ENCODE data around the gene HSPG2. TPM values are rescaled to one million over a fixed set of nuclear protein-coding genes. Genes with fewer than 3 reads are reported as not detected.

The HSPG2 gene
- total RNA-seq, 2 experiments from 2014 or later = 1.7 to 2.3 TPM

DNA sequence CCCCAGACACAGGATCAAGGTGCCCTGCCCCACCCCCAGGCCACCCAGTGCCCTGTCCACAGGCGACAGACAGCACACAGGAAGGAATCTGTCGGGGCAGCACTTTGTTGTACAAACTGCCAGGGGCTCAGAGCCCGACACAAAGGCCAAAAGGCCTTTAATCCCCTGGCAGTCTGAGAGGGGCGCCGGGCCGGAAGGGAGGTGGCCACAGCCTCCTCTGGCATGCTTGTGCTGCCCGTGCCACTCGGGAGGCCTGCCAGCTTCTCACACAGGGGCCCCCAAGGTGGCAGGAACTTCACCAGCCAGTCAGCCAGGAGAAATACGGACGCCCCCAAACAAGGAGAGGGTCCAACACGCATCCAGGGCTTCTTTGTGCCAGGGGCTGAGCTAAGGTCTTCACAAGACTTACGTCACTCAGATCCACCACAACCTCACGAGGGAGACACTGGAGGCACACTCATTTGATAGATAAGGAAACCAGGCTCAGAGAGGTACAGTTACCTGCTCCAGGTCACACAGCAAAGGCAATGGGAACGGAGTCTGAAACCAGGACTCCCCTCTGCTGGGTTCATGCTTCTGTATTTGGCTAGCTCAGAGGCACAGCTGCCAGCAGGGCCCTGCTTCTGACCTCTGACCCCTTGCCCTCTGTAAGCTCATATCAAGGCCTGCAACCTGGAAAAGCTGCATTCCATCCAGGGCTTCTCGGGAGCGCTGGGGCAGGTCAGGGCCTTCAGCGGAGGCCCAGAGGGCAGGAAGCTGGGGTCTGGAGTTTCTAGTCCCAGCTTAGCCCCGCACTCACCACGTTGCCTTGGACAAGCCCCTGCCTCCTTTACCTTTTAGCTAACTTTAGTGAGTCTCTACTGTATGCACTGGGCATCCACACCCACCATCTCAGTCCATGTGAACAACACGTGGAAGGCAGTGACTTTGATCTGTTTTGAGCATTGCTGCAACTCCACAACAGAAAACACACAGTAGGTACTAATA, 34.8 kb downstream of the HSPG2 start:
- ChIA-PET POLR2A (no interaction called here), CTCF (interaction anchor here (0.5 to 0.6 kb wide), 2 partner anchors 379 to 781 kb away, joined by 3 read pairs; no protein-coding TSS in a partner anchor)

DNA sequence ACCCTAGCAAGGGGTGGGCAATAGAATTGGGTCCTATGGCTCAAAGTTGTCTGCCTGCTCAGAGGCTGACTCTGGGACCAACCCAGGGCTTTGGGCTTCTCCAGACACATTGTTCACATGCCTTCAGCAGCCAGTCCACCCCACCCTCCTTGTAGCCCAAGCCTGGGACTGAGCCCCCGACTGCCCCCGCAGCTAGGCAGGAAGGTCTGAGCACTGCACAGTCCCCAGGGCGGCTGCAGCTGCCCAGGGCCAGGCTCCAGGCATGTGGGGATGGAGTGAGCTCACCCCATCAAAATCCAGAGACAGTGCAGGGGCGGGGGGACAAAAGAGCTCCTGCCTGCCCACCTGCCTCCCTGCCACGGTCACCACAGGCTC, 35.6 kb downstream of the HSPG2 start:
- ChIA-PET CTCF (interaction anchor here (0.6 kb wide), 1 partner anchor 378 kb away, joined by 3 read pairs; no protein-coding TSS in a partner anchor), POLR2A (no interaction called here)

DNA sequence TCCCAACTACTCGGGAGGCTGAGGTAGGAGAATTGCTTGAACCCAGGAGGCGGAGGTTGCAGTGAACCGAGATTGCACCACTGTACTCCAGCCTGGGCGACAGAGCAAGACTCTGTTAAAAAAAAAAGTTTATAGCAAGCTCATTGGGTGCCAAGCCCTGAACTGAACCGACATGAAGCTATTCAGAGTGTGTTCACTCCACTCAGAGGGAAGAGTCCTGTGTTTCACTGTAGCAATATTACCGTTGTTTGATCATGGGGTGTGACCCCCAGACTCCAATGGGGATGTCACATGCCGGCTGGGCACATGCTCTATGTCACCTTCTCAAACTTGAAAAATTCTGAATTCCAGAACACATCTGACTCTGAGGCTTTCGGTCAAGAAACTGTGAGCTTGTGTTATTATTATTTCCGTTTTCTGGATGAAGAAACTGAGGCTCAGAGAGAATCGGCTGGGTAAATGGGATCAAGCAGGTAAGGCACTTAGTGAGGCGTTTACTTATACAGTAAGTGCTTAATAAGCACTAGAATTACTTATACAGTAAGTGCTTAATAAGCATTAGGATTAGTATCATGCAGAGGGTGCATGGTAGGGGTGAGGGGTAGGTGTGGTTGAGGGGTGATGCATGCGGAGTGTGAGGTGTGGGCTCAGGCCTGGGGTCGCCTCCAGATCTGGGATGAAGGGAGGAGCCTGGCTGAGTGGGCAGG, 36.2 kb downstream of the HSPG2 start:
- ChIA-PET POLR2A (no interaction called here), CTCF (no interaction called here)

DNA sequence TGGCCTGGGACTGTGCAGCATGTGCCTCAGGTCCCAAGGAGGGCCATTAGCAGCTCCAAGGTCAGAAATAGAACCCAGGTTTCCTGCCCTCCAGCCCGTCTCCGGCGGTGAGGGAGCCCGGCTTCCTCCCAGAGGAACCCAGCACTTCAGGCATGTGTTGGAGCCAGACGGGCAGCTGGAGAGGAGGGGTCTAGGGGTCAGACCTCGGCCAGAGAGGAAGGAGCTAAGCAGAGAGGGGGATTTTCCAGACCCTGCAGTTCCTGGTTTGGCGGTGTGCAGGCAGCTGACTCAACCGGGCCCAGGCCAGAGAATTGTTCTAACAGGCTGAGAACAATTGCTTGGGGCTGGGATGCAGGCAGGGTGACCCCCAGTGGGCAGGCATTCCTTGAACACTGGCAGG, 37.1 kb downstream of the HSPG2 start:
- ChIA-PET CTCF (no interaction called here), POLR2A (no interaction called here)

DNA sequence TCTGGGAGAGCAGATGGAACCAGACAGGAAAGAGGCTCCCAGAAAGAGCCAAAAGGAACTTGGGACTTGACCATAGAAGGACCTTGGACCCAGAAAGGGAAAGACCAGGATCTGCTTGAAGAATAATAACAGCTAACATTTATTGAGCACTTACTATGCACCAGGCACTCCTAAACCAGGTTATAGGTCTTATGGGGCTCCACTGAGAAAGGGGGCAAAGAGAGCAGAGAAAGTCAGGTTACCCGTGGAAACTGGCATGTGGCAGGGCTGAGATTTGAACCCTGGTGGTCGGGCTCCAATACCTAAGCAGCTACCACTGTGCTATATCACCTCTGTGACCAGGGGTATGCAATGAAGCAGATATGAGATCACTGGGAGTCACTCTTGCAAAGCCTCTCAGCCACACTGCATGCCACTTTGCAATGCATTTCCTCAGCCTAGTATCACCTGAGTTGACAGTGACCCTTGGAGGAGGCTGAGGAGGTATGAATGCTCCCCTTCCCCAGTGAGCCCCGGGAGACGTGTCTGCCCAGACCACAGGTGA, 37.8 kb downstream of the HSPG2 start:
- ChIA-PET POLR2A (no interaction called here), CTCF (no interaction called here)

DNA sequence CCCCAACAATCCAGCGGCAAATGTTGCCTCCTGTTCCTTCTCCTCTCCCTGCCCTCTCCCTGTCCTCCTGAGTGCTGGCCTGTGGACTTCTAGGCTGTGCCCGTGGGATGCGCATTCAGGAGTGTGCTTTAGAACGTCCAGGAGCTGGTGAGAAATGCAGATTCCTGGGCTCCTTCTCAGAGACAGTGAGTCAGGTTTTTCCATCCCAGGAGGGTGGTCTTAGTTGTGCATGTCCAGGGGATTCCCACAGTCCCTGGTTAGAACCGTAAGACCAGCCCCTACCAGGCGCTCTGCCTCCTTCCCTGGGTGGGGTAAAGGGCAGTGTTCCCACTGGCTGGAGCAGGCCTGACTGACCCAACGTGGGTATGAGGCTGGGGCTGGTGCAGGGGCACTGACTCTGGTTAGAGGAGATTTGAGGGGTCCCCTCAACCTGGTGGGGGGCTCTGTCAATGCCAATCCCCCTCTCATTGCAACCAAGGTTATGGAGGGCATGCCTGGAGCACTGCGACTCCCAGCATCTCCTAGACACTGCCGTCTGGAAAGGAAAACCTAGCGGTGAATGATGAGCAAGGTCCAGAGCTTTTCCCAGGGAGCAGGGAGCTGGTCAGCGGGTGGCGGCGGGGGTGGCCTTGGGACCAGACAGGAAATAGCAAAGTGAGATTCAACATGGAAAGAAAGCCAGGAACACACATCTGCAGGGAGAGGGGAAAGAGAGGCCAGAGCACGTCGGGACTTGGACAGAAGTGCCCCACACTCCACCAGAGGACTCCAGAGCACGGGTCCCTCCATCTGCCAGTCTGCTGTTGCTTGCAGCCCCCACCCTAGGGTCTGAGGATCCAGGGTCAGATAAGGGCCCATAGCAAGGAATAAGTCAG, 38.5 kb downstream of the HSPG2 start:
- ChIA-PET CTCF (no interaction called here), POLR2A (no interaction called here)

DNA sequence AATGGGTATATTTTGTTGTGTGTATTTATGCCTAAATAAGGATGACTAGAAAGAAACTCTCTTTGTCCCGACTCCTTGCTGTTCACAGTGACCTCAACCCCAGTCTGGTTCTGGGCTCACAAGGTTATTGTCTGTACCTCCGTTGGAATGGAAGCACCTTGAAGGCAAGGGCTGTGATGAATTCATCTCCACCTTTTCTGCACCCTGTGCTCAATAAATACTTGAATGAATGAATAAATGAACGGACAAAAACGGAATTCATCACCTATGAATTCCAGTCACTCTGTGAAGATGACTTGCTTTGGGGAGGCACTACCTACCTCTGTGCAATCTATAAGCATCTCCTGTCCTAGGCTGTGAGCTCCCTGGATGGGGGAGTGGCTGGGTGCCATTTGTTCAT, 39.3 kb downstream of the HSPG2 start:
- CTCF ChIA-PET = no interaction called here

DNA sequence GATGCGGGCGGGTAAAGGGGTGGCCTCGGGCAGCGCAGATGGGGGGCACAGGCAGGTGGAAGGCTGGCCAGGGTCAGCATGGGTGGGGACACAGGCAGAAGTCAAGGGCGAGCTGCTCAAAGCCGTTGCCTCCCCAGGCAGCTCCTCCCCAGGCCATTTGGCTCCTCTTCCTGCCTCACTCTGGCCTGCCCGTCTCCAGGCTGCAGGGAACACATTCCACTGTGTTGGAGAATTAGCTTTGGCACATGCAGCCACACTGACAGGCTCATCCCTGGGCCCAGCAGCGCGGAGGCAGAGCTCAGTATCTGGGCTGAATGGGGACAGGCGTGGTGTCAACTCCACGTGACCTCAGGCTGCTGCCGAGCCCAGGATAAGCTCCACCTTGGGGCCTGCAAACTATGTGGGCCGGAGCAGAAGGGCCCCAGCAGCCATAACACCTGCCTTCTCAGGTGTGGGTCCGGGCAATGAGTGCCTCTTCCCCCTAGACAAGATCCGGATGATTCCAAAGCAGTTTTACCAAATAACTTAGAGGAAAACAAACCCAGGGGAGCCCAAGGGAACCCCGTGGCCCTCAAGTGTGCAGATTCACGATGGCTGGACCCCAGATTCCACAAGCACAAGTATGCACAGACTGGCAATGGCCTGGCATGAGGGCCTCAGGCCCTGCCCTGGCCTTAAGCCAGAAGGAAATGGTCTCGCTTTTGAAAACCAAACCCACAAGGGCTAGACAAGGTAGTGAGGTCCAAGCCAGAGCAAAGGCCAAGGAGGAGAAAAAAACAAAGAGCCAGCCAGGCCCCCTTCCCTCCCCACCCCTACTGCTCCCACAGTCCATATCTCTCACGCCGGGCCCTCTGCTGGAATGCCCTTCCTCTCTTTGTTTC, 40.2 kb downstream of the HSPG2 start:
- CTCF ChIA-PET = no interaction called here
- POLR2A ChIA-PET = no interaction called here

More for the DNA sequence above, 39.3 kb downstream of the HSPG2 start:
- POLR2A ChIA-PET = no interaction called here

DNA sequence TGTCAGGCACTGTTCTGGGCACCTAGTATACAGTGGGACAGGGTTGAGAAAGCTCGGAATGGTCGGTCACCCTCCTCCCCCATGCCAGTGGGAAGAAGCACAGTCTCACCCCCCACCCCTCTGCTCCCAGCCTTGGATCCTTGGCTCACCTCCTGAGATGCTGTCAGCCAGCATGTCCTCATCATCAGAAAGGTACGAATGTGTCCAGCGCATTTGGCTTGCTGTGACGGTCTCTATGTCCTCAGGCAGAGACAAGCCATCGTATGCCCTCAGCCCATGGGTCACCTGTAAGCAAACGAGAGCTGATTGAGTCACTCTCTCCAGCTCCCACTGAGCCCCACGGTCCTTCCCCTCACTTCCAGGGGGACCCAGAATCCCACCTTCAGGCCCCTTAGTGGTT, 41.1 kb downstream of the HSPG2 start:
- CTCF ChIA-PET = no interaction called here
- POLR2A ChIA-PET = no interaction called here

DNA sequence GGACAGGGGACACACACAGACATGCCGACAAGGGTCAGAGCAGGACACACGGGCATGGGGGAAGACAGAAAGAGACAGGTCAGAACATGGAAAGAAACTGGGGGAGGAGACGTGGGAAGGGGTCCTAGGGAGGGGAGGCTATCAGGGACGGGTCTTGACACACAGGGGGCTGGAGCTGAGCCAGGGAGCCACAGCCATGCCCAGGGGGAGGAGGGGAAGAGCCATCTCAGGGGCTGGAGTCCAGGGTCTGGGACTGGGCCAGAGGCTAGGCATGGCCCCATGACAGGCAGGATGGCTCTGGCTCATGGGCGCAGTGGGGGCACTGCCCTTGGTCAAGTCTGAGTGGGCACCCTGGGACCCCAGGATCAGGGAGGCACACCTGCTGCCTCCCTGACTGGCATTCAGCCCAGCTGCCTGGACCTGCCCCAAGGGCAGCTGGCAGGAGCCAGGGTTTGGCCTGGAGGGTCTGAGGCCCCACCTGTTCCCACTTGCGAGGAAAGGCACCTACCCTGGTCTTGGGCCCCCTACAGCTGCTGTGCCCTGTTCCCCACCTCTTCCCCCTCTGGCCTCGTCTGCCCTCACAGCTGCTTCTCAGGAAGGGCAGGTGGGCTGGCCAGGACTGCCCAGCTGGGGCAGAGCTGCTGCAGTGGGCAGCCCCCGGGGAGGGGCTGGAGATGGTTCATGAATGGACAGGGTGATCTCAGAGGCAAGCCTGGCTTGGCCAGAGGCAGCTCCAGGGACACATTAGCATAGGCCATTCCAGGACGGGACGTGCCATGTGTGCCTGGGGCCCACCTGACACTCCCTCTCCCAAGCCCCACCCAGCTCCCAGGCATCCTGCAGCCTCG, 42.9 kb downstream of the HSPG2 start:
- ChIA-PET POLR2A (no interaction called here), CTCF (no interaction called here)

DNA sequence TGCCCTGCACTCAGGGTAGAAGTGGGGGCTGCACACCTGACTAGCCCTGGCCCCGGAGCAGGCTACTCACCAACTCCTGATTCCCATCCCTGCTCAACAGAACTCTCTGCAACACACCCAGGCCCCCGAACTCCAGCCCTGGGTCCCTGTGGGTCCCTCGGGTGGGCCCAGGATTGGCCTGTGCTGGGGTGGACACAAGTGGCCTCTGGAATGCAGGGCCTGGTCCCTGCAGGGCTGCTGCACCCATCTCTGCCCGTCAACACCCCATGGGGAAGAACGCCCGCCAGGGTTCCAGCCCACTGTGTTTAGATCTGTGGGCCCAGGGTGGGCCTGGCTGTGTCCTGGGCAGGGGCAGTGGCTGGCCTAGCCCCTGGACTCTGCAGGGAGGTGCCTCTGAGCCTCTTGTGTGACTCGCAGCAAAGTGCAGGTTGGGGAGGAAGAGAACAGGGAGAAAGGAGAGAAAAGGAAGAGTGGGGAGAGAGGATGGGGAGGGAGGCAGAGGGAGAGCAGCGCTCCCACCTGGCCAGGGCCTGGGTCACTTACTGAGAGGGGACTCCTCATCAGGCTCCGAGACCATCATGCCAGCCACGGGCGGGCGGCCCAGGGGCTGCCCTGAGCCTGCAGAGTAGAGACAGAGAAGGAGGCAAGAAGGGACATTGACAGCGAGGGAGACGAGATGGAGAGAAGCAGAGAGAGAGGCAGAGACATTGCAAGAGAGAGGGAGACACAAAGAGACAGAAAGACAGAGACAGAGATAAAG, 43.9 kb downstream of the HSPG2 start:
- CTCF ChIA-PET = no interaction called here
- POLR2A ChIA-PET = no interaction called here

DNA sequence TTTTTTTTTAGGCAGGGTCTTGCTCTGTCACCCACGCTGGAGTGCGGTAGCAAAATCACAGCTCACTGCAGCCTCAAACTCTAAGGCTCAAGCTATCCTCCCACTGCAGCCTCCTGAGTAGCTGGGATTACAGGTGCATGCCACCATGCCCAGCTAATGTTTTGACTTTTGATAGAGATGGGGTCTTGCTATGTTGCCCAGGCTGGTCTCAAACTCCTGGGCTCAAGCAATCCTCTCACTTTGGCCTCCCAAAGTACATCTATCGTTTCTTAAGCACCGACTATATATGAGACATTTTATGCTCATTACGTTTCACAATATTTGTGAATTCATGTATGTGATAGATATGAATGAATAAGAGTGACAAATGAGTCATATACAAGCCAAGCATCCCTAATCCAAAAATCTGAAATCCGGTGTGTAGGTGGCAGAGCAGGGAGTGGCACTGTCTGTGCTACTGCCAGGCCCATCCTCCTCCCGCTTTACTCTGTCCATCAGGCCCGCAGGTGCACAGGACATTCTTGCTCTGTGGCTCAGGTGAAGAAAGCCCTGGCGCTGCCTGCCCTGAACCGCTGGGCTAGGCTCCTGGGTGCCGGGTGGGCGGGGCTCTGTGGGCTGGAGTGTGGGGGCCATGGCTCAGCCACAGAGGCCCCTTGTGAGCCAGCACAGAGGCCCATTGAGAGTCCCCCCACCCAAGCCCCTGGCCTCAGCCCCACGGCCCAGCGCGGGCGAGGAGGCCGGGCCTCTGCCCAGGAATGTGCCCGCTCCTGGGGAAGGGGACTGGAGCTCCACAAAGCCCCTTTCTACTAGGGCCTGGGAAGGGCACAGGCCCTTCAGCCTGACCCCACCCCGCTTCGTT, 45.3 kb downstream of the HSPG2 start:
- ChIA-PET POLR2A (no interaction called here), CTCF (interaction anchor here (0.7 kb wide), 1 partner anchor 41 kb away, joined by 5 read pairs; no protein-coding TSS in a partner anchor)

DNA sequence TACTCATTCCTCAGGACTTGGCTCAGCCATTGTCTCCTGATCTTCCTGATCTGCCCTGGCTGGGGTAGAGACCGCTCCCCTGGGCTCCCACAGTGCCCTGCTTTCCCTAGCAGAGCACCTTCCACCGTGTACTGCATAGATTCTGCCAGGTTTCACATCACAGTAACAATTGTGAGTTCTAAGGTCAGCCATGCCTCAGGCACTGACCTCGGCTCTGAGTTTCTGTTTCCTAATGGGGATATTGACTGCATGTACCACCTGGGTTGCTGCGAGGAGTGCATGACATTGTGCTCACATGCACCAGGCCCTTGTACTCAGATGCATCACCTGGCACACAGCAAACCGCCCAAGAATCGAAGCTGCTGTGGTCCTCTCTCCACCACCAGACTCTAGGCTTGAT, 46.0 kb downstream of the HSPG2 start:
- ChIA-PET POLR2A (no interaction called here), CTCF (no interaction called here)

DNA sequence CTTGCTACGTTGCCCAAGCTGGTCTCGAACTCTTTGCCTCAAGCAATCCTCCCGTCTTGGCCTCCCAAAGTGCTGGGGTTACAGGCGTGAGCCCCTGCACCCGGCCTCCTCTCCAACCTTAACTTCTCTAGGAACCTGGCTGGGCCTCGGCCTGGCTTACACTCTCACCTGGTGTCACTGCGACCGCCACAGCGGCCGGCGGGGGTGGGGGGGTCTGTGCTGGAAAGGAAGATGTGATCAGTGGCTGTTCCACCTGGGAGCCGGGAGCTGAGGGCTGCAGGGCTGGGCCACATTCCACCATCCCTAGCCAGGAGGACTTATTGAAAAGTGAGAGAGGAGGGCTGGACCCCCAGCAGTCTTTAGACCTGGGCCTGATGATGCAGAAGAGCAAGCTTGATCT, 48.6 kb downstream of the HSPG2 start:
- ChIA-PET CTCF (no interaction called here), POLR2A (no interaction called here)

DNA sequence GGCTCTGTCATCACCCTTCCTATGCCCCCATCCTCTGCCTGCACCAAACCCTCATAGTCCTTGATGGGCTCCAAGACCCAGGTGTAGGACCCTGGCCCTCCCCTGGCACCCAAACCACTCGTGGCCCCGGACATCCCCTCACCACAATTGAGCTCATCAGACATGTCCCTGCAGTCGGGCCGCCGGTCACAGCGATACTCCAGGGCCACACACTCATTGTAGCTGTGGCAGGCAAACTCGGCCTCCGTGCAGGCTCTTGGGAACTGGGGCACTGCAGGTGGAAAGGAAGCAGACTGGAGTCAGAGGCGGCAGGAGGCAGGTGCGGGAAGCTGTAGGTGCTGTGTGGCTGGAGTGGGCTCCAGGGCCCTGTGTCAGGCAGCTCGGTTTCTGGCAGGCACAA, 49.3 kb downstream of the HSPG2 start:
- CTCF ChIA-PET = no interaction called here
- POLR2A ChIA-PET = no interaction called here

DNA sequence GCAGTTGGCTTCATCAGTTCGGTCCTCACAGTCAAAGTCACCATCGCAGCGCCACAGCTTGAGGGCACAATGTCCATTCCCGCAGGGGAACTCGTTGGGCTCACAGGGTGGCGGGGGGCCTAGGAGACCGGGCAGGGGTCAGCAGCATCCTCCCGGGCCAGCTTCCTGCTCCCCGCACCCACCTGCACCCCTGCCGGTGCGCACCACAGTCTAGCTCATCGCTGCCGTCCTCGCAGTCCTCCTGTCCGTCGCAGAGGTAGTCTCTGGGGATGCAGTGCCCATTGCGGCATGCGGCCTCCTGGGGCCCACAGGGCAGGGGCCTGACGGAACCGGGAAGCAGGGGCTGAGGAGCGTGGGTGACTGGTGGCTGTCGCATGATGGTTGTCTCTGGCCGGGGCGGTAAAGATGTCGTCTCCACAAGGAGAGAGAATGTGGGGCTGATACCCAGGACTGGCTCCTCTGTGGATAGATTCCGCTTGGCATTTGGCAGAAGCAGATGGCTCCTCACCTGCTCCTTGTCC, 49.8 kb downstream of the HSPG2 start:
- CTCF ChIA-PET = no interaction called here
- POLR2A ChIA-PET = no interaction called here

Measured in activated CD8-positive, alpha-beta memory T cell treated with anti-CD3 and anti-CD28 coated beads for 36 hours (primary cell).